NCI-H2227 (cell line): ENCODE results near the gene VSIR.

Source experiments
- DNase-seq: peaks from one replicate; lab custom pipeline; 2025; ENCODE audit not compliant: unreplicated experiment; lab: John Stamatoyannopoulos, UW

VSIR gene

DNA sequence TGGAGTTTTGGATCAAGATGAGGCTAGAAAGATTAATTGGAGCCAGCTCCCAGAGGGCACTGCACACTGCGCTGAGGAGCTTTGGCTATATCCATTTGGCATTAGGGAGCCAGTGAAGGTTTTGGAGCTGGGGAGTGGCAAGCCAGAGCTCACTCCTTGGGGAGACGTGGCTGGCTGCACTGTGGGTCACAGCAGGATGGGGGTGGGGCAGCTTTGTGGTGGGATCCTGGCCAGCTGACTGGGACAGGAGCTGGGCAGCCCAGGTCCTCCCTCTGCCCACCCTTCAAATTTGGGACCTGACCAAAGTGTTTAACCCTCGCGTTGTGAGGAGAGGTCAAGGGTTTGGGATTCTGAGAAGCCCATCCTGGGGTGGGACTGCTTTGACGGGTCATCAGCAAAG lies 58.7 kb downstream of the VSIR start:
- no peak for DNase-seq

DNA sequence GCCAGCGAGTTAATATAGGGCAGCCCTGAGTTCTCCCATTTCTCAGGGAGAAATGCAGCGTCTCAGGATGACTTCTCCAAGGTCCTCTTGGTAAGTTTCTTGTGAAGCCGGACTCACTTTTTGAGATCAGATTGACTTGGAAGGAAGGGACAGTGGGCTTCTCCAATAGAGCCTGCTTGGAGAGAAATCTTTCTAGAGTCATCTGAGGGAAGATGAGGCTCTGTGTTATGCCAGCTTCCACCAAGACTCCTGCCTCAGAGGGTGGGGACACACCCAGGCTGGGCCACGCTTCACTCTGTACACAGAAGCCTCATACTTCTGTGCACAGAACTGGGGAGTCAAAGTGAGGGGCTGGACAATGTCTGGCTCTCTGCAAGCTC lies 59.3 kb downstream of the VSIR start:
- DNase-seq, result no peak

DNA sequence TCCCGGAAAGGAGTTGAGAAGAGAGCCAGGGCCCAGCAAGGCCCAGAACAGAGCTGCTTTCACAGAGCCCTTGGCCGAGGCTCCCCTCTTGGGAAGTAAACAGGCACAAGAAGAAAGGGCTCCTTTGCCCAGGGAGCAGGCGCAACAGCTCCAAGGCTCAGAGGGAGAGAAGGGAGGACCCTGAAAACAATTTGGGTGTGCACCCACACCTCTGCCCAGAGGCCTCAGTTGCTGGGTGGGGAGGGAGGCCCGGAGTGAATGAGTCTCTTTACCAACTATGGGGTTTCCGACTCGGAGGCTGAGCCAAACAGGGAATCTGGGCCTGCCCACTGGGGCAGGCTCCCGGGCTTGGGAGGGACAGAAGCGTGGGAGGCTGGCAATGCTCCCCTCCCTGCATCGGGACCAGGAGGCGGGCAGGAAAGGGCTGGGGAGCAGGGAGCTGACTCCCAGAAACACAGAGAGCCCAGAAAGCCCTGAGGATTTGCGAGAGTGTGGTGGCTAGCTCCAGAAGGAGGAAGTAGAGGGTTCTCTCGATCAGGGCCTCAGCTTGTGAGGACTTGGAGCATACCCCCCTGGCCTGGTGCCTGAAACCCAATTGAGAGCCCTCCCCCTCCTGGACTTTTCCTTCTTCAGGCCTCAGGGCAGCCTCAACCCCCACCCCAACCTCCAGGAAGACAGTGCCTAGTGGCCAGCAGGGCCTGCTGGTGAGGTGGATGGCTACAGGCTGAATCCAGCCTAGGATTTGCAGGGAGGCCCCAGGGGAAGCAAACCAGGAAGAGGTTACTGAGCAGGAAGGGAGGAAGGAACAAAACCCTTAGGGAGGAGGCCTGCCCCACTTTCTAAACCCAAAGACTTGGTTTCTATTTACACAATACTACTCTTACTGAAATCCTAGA lies 59.9 kb downstream of the VSIR start:
- DNase-seq, result no peak

DNA sequence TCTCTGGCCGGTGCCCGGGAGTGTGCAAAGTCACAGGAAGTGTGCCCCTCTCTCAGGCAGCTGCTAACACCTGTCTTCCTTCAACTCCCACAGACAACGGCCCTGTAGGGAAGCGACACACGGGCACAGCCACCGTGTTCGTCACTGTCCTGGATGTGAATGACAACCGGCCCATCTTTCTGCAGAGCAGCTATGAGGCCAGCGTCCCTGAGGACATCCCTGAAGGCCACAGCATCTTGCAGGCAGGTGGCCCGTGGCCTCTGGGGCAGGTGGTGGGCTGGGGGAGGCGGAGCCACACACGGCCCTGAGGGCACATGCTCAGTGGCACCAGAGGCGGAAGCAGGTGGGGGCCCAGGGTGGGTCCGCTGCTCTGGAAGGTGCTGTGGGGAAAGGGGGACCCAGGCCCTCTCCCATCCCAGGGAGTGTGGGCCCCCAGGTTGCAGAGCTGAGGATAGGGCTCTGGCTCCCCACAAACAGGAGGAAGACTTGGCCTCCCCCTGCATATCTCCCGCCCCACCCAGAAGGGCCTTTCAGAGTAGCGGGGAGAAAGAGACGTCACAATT lies 60.7 kb downstream of the VSIR start:
- no peak for DNase-seq

DNA sequence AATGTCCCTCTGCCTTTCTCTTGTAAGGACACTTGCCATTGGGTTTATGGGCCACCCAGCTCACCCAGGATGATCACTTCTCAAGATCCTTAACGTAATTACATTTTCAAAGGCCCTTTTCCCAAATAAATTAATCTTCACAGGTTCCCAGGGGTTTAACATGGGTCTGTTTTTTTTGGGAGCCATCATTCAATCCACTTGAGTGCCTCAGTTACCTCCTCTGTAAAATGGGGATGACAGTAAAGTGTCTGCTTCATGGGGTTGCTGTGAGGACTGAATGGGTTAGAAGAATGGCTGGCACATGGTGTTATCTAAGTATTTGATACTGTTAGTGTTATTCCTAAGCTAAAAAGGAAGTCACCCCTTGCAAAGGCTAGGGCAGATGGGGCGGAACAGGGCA lies 61.1 kb downstream of the VSIR start:
- DNase-seq, result no peak

DNA sequence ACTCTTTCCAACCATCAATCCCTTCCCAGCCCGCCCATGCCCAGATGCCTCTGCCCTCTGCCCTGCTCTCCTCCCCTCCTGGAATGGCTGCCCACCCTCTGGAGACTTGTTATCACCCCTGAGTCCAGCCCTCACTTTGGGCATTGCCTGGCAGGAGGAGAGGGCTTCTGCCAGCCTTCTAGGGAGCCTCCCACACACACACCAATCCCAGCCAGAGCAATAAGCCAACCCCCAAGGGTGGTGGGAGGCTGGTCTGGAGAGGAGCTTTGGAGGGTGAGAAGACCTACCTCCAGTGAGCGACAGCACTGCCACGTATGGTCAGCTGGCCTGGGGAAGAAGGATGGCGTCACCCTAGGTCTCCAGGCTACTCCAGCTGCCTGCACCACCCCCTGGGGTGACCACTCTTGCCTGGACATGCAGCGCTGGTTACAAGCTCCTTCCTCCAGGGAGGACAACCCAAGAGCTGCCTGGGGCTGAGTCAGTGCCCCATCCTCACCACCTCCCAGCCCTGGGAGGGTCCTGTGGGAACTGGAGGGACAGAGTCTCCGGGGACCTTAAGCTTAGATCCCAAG lies 62.2 kb downstream of the VSIR start:
- DNase-seq, result no peak

DNA sequence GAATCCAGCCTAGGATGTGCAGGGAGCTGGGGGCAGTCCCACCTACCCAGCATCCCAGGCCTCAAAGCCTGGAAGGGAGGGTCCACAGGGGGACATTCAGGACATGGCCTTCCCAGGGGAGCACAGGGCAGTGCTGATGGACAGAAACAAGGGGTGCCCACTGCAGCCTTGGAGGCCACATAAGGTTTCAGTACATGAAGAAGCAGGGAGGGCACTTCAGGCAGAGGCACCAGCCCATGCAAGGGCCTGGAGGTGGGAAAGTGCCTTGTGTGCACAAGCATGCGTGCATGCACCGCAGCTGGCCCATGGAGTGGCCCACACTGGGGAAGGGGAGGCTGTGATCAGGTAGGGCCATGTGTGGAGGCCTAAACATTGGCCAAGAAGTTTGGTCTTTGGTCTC lies 62.8 kb downstream of the VSIR start:
- no peak for DNase-seq

DNA sequence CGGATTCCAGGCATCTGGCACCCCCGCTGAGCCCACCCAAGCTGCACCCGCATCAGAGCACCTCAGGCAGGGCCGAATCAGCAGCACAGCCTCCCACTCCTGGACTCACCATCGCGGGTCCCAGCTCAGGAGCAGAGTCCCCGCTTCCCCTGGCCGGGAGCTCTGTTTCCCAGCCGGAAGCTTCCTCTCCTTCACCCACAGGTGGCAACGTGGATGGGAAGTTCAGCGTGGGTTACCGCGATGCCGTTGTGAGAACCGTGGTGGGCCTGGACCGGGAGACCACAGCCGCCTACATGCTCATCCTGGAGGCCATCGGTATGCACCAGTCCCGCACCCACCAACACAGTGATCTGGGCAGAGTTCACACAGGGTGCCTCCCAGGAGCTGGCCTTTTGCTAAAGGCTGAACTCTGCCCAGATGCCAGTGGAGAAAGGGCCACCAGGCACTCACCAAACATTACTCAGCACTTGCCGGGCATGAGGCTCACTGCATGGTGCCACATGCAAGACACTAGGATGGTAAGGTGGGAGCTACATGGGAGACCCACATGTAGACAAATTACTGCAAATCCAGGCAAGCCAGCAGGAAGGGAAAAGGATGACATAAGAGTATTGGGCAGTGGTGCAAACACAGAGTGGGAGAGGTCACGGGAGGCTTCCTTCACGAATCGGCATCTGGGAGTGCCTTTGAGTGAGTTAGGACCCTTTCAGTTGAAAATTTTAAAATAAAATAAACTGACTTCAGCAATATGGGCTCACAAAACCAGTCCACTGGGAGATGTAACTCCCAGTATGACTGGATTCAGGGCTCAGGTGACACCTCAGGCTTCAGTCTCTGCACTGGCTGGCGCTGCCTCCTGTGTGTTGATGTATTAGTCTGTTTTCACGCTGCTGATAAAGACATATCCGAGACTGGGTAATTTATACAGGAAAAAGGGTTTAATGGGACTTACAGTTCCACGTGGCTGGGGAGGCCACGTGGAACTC lies 64.1 kb downstream of the VSIR start:
- no peak for DNase-seq

DNA sequence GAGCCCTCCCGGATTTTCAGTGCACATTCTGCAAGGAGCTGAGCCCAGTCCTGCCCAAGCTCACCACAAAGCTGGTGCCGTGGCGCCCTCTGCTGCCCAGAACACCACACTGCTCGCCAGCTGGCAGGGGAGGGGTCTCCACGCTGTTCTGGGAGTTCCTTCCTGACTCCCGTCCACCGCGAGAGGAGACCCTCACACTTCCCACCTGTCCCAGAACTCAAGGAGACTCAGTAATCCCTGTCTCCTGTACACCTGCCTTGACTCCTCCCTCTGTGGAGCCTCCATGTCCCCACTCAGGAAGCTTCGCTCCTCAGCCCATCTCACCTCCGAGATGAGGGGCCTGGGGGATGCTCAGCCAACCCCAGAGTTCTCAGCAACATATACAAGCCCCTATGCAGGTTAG lies 65.0 kb downstream of the VSIR start:
- peak; percentile 72 for DNase-seq

DNA sequence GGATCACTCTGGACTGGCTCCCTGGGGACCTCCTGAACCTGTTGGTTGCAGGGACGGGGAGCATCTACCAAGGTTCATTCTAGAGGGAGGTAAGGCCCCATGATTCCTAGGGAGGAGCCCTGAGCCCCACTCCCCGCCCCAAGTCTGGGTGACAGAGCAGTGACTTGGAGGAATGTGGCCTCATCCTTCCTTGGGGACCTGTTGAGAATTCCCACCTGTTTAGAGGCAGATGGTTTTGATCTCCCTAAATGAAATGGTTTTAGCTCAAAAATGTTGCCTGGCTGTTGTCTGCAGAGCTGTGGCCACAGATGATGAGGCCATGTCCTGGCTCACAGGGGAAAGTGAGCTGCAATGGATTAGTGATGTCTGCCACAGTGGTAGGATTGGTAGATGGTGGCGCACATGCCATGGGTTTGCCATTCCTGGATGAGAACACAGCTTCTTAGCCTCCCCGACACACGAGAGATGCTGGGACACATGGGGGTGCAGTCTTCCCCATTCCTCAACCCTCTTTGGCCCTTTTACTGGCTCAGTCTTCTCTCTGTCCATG lies 66.0 kb downstream of the VSIR start:
- no peak for DNase-seq

DNA sequence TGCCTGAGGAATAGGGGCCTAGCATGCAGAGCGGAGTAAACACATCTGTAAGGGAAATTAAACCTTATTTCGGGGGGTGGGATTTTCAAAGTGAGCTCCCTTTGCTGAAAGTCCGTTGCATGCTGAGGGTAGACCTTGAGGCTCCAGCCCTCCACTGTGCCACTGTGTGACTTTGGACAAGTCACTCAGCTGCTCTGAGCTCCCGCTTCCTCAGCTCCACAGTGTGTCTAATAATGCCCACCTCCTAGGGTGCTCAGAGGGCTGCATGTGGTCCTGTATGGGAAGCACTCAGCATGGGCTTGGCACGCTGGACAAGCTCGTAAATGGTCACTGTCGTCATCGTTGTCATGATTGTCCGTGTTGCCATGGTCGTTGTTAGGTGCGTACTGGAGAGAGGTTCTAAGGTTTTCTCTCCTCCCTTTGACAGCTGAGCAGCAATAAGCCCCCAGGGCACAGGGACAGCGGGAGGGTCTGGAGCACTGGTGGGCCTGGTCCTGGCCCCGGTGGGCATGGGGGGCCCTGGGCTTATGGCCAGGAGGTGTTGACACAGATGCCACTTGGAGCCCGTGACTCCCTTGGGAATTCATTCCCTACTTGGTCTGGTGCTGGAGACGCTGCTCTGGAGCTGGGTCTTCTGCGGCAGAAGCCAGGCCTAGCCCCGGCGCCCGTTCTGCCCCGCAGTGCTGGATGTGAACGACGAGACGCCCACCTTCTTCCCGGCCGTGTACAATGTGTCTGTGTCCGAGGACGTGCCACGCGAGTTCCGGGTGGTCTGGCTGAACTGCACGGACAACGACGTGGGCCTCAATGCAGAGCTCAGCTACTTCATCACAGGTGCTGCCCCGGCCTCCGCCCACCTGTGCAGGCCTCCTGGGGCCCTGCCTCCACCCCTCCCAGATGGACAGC lies 66.9 kb downstream of the VSIR start:
- no peak for DNase-seq

DNA sequence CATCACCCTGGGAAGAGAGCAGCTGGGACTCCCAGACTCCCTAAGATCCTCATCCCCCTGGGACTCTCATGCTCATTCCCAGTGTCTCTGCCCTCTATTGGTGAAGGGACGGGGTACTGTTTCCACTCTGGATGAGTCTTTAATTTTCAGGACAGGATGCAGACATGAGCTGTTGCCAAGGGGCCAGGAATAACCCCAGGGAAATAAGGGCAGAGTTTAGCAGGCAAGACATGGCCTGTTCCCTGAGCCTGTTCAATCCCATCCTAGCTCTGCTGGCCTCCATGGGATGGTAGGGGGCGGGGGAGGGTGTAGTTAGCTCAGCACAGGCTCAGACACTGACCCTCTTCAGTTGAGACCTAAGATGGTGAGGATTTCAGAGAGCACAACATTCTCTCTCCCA lies 67.7 kb downstream of the VSIR start:
- DNase-seq, result no peak

DNA sequence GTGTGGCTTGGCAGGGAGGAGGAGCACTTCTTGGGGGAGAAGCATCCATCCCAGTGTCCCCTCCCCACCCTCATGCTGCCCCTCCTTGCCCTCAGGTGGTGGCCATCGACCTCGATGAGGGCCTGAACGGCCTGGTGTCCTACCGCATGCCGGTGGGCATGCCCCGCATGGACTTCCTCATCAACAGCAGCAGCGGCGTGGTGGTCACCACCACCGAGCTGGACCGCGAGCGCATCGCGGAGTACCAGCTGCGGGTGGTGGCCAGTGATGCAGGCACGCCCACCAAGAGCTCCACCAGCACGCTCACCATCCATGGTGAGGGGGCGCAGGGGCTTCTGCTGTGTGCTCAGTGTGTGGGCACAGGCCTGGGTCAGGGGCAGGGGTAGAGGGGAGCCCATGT lies 68.5 kb downstream of the VSIR start:
- no peak for DNase-seq

DNA sequence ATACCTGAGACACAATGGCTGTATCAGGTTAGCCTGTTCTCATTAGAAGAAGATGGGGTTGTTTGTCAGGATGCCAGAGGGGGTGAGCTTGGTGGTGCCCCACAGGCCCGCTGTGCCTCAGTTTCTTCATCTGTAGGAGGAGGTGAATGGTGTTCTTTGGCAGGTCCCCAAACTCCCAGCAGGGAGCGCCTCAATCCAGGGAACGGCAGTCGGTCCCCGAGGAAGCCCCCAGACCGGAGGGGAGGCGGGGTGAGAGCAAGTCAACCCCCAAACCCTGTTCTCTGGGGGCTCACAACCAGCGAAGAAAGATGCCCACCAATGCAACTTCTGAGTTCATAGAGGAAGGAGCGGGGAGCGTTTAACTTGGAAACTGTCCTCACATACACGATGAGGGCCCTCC lies 69.7 kb downstream of the VSIR start:
- no peak for DNase-seq

DNA sequence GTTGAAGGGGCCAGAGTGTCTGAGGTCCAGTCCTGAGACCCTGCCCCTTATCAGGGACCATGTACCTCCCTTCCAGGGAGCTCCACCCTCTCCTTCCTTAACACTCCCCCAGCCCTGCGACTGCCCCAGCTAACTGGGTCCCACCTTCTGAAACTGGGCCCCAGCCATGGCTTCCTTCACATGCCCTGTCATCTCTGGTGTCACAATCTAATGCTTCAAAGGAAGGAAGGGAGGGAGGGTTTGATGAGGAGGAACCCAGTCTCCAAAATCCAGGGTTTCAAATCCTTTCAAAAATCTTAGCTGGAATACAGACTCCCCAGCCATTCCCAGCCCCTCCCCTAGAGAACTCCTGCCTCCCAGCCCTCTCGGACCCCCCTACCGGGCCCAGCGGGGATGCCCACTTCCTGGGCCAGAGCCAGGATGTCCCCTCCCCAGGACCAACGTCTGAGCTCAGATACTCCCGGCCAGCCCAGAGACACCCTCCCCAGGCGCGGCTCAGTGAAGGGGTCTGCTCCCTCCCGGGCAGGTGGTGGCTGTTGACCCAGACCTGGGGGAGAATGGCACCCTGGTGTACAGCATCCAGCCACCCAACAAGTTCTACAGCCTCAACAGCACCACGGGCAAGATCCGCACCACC lies 71.7 kb downstream of the VSIR start:
- no peak for DNase-seq

DNA sequence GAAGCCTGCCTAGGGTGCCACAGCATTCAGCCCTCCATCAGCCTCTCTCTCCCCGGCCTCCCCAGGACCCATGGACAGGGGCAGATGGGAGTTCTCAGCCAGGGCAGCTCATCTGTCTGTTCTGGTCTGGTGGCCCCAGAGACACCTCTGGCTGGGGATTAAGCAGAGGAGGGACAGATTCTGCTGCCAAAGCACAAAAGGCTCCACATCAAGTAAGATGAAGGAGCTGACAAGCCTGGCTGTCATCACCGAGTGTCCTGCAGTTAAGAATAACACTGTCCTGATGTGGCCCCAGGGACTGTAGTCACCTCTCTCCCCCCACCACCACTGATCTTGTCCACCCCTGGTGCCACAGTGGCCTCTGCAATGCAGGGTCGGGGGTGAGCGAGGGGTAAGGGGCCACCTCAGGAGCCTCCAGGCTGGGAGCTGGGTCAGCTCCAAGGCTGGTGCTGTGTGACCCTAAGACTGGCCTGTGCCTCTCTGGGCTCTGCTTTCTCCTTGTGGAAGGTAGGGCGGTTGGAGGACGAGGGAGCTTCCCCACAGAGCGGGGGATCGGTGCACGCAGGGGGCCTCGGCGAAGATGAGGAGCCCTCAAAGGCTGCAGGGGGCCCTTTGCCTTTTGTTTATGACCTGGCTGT lies 72.5 kb downstream of the VSIR start:
- no peak for DNase-seq

DNA sequence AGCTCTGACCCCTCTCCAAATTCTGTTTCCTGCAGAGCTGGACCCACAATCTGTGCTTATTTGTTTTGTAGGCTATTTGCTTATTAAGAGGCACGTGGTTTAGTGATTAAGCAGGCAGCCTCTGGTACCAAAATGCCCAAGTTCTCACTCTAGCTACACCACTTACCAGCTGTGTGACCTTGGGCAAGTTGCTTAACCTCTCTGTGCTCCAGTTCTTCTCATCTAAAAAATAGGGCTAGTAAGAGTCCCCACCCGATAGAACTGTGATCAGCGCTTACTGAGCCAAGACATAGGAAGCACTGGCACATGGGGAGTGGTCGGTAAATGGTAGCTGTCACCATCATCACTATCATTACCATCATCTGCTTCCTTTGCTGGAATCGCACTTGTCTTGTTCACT lies 74.6 kb downstream of the VSIR start:
- no peak for DNase-seq

DNA sequence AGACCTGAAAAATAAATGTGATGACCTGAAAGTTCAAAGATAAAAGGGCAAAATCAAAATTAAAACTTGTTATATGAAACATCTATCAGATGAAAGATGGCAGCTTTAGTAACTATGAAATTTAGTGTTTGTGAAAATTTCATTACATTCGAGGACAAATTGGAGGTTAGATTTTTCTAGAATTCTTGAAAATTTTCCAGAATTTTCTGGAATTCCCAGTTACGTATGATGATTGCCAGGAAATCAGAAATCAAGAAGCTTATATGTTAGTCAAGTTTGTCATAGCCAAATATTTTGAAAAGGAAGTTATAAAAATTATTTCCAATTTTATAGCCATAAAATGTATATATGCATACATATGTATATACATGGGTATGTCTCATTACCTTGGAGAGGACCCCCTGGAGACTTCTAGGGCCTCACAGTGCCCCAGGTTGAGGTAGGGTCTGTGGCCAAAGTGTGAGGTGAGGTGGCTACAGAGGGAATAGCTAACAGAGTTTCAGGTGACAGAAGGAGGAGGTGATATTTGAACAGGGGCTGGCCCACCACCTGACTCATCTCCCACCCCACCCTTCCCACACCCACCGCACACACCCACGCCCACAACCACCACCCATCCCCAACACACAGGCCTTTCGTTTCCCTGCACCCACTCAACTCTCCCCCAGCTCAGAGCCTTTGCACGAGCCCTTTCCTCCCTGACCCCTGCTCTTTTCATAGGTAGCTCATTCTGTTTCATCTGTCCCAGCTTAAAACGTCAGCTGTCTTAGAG lies 75.2 kb downstream of the VSIR start:
- no peak for DNase-seq
